GM19025 (cell line): ENCODE results near the gene SLC34A1.
"Not testable (repeated sequence)": the region's sequence is repeated elsewhere in the genome, so short reads cannot be mapped to it uniquely, and the experiment has no call there.

Experiments
- ATAC-seq: cut with Tn5 transposase; IDR thresholded peaks from one replicate; pipeline ENCODE4 v1.9.1; 2021; ENCODE audit warnings: mild to moderate bottlenecking, low read depth, moderate library complexity; ENCODE audit not compliant: unreplicated experiment

The SLC34A1 gene

DNA sequence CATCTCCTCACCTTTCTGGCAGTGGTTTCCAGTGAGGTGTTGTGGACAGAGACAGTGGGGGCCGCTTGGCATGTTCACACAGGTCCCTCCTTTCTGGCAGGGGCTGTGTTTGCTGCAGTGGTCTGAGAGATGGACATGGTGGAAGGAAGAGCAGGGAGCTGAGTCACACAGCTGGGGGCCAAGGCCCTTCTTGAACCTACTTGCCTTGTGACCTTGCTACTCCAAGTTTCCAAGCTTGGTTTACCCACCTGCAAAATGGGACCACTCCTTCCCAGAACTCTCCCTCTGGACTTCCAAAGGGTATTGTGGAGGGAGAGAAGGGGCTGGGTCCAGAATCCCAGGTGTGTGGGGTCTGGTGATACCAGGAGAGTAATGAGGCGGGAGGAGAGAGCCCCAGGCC lies 21.1 kb downstream of the SLC34A1 start:
- ATAC-seq, result no peak

GRCh38 chr5:177405805-177406204 lies 21.6 kb downstream of the SLC34A1 start:
- no peak for ATAC-seq

DNA sequence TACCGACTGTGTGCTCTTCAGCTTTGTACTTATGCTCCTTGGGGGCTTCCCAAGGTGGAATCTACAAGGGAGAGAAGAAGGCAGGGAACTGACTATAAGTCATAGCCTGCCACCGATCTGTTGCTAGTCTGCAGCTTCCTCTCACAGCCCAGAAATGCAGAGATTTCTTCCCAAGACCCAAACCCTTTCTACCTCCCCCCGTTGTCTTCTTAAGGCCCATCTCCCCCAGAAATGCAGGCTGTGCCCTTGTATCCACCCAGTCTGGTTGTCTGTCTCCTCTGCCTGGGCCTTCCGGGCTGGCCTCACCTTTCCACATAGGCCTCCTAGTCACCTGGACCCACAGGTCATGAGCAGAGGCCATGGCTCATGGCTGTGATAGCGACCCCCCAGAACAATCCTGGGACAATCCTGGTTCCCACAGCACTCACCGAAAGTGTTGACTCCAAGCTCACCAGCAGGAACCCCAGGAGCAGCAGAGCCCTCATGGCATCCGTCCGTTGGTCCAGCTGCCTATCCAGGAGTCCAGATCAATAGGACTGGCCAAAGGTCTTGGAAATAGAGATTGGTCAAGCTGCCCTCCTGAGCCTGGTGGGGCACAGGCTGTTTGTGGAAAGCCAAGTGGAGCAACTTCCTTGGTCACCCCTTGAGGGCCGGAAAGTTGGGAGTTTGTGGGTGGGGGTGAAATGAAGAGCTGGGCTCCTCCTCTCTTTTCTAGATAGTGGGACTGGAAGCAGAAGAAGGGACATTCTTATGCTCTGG lies 25.0 kb downstream of the SLC34A1 start, which contains the start of gene F12:
Gene F12, minus strand, starts transcription at position 522 of the 759 bp plus-strand sequence. Its CDS starts 37 bp downstream, at position 485.
- no peak for ATAC-seq

DNA sequence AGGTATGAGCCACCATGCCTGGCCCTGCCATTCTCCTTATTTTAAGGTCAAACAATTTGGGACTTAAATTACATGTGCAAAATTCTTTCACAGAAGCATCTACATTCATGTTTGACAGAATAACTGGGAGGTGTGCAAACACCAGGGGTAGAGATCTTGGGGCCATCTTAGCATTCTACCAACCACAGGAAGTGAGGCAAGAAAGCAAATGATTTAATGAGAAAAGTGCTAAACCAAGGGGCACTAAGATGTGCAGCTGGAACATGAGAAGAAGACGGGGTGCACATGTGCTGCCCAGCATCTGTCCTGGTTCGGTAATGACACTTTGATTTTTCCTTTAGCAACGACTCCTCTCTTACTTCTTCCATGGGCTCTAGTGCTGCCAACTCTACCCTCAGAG lies 26.3 kb downstream of the SLC34A1 start:
- no peak for ATAC-seq

DNA sequence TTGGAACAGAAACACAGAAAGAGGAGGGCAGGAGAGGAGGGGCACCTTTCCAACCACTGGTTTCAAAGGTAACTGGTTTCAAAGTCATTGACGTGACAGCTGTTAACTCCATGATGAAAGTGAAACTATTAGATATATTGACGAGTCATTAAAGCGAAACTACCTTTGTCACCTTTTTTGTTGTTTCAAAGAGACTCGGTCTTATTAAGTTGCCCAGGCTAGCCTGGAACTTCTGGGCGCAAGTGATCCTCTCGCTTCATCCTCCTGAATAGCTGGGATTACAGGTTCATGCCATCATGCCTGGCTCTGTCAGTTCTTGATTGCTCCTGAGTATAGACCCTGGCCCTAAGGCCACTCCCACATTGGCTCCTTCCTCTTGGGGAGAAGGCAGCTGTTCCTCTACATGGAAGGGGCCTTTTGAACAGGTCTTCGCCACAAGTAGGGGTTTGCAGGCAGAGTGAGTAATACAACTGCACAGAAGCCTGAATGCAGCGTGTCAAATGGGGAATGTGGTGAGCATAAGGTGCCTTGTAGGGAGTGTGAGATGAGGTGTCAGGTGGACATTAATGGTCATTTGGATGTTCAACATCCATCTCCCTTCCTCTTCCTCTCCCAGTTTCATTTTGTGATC lies 28.5 kb downstream of the SLC34A1 start:
- peak; percentile 68 for ATAC-seq

- no peak for ATAC-seq
Measured at GRCh38 chr5:177414481-177414880, 30.2 kb downstream of the SLC34A1 start.

DNA sequence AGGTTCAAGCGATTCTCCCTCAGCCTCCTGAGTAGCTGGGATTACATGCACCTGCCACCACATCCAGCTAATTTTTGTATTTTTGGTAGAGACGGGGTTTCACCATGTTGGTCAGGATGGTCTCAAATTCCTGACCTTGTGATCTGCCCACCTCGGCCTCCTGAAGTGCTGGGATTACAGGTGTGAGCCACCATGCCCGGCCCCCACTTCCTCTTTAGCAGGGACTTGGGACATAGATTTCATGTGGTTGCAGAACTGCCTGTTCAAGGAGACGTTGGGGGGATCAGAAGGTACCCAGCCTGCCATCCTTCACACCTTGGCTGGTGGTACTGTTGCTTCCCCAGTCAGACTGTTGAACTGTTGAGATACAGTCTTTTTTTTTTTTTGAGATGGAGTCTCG lies 32.8 kb downstream of the SLC34A1 start:
- ATAC-seq, result not testable (repeated sequence)

DNA sequence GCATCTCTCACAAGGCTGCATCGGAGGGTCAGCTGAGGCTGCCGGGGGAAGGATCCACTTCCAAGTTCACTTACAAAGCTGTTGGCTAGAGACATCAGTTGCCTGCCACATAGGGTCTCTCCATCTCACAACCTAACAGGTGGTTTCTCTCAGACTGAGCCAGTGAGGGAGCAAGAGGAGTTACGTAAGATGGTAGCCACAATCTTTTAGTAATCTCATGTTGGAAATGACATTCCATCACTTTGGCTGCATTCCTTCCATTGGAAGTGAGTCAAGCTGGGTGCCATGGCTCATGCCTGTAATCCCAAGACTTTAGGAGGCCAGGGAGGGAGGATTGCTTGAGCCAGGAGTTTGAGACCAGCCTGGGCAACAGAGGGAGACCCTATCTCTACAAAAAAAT lies 34.8 kb downstream of the SLC34A1 start:
- ATAC-seq, result no peak

DNA sequence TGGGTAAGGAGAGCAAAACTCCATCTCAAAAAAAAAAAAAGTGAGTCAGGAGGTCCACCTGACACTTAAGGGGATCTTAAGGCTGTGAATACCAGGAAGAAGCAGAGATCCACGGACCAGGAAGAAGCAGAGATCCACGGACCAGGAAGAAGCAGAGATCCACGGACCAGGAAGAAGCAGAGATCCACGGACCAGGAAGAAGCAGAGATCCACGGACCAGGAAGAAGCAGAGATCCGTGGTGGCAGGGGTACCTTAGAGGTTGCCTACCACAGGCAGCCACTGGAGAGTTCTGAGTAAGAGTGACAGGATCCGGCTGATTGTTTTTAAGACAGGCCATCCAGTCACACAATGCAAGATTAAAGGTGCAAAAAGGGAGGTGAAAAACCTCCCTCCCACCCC lies 36.2 kb downstream of the SLC34A1 start:
- ATAC-seq, result not testable (repeated sequence)

DNA sequence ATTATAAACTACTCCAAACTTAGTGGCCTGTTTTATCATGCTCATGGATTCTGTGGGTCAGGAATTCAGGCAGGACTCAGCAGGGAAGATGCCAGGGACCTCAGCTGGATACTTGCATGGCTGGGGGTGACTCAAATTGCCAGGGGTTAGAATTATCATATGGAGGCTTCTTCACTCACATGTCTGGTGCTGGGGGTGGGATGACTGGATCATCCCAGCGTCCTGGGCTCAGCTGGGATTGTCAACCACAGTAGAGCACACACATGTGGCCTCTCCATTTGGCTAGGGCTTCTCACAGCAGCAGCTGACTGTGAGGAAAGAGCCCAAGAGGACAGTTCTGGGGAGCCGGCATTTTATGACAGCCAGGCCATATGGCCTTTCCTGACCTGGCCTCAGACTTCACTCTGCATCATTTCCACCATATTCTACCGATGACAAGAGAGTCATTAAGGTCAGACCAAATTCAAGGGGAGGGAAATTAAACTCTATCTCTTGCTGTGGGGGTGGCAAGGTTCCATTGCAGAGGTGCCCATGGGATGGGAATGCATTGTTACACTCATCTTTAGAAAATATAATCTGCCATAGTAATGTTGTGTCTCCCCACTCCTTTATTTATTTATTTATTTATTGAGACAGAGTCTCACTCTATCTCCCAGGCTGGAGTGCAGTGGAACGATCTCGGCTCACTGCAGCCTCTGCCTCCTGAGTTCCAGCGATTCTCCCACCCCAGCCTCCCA lies 37.0 kb downstream of the SLC34A1 start:
- ATAC-seq, result no peak

DNA sequence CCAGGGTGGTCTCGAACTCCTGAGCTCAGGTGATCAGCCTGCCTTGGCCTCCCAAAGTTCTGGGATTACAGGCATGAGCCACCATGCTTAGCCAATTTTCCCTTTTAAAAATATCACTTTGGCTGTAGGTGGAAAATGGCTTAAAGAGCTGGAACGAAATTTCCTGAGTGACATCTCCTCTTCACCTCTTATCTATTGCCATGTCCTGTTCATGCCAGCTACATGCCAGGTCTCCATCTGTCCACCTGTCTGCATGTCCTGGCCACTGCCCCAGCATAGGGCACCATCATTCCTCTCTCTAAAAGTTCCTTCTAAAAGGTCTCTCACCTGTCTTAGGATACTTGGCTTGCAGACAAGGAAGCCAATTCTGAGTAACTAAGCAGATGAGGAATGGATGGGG lies 39.4 kb downstream of the SLC34A1 start:
- no peak for ATAC-seq

DNA sequence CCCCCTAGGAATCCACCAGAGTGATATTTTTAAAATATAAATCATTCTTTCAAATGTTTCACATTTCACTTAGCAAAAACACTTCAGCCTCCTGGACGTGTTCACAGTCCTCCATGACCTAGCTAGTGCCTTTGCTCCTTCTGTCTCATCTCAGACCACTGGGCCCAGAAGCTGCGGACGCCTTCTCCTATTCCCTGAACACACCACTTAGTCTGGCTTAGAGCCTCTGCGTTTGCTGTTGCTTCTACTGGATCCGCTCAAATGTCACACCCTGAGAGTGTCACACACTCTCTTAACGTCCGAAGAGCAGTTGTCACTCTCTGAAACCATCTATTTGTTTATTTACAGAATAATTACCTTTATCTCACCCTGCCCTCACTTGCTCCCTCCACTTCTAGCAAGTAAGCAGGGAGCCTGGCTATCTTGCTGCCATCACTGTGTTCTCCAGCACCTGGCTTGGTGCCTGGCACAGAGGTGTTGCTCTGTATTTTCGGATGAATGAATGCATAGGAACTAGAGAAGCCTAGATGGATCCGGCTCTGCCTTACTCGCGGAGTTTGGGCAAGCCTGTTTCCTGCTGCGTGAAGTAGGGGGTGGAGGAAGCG lies 41.1 kb downstream of the SLC34A1 start:
- ATAC-seq, result no peak

GRCh38 chr5:177425801-177426565 lies 41.7 kb downstream of the SLC34A1 start:
- ATAC-seq, result peak; percentile 75

DNA sequence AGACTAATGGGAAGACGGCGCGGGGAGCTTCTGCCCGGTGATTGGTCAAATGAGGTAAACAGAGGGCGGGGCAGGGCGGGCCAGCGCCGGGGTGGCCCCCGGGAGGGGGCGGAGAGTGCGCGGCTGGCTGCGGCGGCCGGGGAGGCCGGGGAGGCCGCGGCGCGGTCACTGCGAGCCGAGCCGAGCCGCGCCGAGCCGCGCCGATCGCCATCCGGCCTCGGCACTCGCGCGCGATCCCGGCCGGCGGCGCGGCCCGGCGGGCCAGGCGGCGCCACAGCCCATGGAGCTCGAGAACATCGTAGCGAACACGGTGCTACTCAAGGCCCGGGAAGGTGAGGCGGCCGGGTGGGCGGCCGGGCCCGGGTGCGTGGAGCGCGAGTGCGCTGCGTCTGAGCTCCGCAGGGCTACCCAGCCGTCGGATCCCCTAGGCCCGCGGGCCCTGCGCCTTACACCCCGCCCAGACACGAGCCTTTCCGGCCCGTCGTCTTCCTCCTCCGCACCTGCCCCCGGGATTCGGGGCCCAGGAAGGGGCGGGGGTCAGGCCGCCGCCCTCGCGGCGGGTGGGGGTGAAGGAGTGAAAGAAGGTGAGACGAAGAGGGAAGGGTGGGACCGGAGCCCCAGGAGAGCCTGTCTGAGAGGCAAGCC lies 42.5 kb downstream of the SLC34A1 start, which contains the start of gene GRK6:
Gene GRK6, plus strand, starts transcription at position 111 of the 645 bp plus-strand sequence. Its CDS starts 170 bp downstream, at position 281.
- peak; percentile 2 for ATAC-seq

GRCh38 chr5:177427211-177427822 lies 43.1 kb downstream of the SLC34A1 start:
- no peak for ATAC-seq

DNA sequence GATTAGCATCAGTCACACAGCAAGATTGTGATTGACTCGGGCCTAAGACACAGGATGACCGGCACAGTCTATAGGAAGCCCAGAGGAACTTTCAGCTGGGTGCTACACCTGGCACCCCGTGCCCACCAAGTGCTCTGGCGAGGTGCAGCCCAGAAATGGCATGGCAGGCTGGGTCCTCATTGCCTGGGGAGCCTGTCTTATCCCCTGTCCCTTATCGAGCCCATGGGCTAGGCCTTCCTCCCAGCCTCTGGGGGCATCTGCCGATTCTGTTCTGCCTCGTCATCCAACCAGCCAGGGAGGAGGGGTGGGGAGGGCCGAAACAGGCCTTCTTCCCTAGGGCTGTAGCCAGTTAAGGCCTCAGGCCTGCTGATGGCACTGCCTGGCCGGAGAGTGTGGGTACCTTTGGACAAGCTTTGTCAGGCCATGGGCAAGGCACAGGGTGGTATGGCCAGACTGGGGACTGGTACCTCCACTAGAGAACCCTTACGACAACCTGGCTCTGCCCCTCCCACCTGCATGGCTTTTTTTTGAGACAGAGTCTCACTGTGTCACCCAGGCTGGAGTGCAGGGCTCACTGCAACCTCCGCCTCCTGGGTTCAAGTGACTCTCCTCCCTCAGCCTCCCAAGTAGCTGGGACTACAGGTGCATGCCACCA lies 43.8 kb downstream of the SLC34A1 start:
- ATAC-seq, result no peak

GRCh38 chr5:177428574-177429217 lies 44.5 kb downstream of the SLC34A1 start:
- ATAC-seq, result no peak
